GM20000 (cell line): ENCODE measurements around the gene LTF.

Experiments used
- DNase-seq: peaks from one replicate; pipeline ENCODE4 v3.0.0; 2012; ENCODE audit warnings: low spot score
- TF ChIP-seq, protein P1 (sequence below): IDR thresholded peaks from 2 replicates; pipeline ENCODE4 v1.5.1; 2012; ENCODE audit warnings: mild to moderate bottlenecking, control low read depth; ENCODE audit errors: extremely low read depth, missing control alignments

LTF gene

DNA sequence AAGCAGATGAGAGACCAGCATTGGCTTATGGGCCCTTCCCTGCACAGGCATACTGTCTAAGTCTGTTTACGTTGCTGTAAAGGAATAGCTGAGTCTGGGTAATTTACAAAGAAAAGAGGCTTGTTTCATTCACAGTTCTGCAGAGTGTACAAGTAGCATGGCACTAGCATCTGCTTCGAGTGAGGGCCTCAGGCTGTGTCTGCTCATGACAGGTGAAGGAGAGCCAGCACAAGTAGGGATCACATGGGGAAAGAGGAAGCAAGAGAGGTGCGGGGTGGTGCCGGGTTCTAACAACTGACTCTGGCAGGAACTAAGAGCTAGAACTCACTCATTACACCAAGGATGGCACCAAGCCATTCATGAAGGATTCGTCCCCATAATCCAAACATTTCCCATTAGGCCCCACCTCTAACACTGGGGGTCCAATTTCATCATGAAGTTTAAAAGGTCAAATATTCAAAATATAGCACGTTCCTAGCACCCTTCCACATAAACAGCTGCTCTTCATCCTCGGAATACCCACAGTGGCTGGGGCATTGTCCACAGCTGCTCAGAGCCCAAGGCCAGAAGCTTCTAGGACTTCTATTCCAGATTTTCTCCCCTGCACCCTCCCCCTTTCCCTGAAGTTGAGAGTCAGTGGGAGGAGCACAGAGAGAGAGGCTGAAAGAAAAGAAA lies 38.6 kb upstream of the LTF start:
- TF ChIP-seq, protein P1, sequence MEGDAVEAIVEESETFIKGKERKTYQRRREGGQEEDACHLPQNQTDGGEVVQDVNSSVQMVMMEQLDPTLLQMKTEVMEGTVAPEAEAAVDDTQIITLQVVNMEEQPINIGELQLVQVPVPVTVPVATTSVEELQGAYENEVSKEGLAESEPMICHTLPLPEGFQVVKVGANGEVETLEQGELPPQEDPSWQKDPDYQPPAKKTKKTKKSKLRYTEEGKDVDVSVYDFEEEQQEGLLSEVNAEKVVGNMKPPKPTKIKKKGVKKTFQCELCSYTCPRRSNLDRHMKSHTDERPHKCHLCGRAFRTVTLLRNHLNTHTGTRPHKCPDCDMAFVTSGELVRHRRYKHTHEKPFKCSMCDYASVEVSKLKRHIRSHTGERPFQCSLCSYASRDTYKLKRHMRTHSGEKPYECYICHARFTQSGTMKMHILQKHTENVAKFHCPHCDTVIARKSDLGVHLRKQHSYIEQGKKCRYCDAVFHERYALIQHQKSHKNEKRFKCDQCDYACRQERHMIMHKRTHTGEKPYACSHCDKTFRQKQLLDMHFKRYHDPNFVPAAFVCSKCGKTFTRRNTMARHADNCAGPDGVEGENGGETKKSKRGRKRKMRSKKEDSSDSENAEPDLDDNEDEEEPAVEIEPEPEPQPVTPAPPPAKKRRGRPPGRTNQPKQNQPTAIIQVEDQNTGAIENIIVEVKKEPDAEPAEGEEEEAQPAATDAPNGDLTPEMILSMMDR, result no peak
- no peak for DNase-seq

DNA sequence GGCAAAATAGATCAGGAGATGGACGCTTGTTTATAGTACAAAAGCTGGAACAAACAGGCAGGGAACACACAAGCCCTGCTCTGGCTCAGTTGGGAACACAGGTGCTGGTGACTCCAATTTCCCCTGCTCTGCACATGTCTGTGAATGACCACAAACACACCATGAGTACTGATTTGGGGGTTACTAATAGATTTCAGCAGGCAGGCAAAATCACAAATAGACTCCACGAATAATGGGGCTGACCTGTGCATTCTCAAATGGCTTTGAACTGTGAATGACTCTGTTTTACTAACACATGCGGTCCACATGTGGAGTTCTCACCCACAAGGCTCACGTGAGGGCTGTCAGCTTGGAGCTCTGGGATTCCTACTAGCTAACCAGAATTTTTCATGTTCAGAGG lies 37.0 kb upstream of the LTF start:
- TF ChIP-seq, protein P1, result no peak
- no peak for DNase-seq

DNA sequence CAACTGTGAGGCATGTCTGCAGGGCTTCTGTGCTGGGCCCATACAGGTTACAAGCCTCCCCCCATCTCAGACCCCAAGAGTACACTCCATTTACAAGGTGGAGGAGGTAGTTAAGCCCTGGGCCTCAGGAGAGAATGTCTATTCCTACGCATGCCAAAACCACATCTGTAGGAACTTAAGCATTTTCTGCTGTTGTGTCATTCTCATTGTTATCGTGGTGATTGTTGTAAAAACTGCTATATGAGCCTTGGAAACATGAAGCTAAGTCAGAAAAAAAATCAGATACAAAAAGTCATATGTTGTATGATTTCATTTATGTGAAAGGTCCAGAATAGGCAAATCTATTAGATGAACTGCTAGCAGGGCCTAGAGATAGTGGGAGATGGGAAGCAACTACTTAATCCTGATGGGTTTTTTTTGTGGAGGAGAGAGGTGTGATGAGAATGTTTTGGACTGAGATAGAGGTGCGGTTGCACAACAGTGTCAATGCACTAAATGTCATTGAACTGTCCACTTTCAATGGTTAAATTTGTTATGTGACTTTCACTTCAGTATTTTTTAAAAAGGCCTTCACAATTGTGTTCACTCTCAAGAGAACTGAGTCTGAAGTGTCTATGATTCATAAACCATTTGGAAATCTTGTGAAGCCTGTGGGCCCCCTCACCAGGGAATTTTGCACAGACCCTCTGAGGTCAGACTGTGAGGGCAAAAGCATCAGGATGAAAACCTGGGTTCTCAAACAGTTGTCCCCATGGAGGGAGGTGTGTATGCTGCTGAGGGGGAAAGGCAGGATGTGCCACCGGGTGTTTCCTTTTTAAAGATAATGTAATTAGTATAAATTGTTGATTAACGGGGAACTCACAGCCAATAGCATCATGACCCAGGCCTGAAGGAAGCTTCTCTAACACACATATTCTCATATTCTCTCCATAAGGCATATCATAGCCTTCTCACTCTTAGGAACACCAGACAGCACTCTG lies 36.2 kb upstream of the LTF start:
- TF ChIP-seq, protein P1, result no peak
- peak; percentile 57 for DNase-seq

DNA sequence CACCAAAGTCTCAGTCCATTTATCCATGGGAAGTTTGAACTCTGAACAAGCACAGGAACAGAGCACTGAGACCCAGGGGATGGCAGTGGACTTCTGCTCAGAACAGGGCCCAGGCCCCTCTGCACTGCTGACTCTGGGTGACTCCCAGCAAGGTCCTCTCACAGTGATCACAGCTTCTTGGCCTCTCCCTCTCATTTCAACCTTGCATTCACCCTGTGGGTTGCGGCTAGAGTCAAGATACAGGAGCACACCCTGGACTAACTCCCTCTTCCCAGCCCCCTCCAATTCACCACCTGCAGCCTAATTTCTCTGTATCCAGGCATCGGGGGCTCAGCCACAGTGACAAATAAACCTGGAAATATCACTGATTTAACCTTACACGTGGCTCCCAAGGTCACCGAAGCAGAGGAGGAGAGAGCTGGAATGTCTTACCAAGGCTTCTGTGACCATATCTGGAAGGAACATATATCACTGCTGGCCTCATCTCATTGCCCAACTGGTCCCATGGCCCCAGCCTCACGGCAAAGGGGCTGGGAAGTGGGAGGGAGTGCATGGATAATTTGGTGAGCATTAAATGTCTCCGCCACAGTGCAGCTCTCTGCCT lies 34.3 kb upstream of the LTF start:
- no peak for DNase-seq
- TF ChIP-seq, protein P1, result no peak

DNA sequence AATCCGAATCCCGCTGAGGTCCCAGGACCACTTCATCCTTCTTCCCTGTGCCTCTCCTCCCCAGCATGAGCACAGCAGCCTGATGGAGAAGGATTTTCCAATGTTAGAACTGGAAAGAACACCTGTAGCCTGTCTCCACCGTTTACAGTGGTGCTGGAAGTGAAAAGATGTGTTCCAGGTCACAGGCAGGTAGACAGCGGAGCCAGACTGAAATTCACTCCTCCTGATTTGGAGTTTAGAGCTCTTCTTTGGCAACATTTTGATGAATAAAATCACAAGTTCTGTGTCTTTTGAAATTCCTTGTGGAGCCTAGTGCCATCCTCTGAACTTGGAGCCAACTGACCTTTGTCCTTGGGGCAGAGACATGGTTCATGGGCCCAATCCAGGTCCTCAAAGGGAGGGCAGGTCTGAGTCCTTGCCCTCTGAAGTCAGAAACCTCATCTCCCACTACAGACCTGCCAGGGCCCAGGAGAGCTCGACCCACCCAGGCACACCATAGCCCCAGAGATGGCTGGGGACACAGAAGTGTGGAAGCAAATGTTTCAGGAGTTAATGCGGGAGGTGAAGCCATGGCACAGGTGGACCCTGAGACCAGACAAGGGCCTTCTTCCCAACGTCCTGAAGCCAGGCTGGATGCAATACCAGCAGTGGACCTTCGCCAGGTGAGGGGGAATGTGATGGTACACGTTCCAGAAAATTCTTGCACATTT lies 33.0 kb upstream of the LTF start, which contains the start of gene RTP3:
Gene RTP3, plus strand, starts transcription at position 421 of the 710 bp plus-strand sequence. Its CDS starts 87 bp downstream, at position 508.
- TF ChIP-seq, protein P1, result no peak
- DNase-seq, result no peak

DNA sequence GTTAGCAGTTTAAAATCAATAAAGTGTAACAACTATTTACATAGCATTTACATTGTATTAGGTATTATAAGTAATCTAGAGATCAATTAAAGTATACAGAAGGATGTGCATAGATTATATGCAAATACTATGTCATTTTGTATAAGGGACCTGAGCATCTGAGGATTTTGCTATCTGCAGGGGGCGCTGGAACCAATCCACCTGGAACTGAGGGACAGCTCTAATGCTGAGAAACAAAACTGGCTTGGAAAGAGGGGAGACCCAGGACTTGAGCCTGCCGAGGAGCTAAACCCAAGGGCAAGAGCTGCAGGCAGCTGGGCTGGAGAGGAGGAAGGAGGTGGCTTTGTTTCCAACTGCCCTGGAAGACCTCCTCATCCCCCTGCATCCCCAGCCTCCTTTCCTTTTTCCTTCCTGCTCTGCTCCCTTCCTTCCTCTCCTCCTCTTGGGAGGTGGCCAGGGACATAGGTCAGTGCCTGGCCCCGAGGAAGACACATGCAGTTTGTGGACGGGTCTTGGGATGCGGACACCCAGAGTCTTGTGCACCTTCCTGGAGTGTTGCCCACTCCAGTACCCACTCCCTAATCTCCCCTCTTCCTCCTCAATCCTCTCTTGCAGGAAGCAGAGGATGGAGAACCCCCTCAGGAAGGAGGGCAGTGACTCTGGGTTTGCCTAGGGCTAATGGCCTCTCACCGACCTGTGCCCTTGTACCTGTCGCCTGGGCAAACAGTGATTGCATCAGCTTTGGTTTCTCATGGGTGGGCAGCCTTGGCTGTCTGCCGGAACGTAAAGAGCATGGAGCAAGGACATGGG lies 32.2 kb upstream of the LTF start:
- TF ChIP-seq, protein P1, result peak; percentile 40
- DNase-seq, result peak; percentile 58
